ENCODE data around the gene RBM47. TPM values are rescaled to one million over a fixed set of nuclear protein-coding genes. Genes with fewer than 3 reads are reported as not detected.
"Not testable (repeated sequence)": the region's sequence is repeated elsewhere in the genome, so short reads cannot be mapped to it uniquely, and the experiment has no call there.

The RBM47 gene
- total and polyA plus RNA-seq, 2 donors (not counting 1 experiment from before 2014, with no cell fraction given) = 0.14 to 1.8 TPM

GRCh38 chr4:40521957-40522356 lies 107.7 kb downstream of the RBM47 start:
- no peak for DNase-seq (ENCODE audit: low read depth in 2 of 2)
- no peaks in the 10 kb centered on the region for H3K36me3 ChIP-seq (ENCODE audit: control insufficient read depth, insufficient read depth, low read length)
- H4K20me1 ChIP-seq (ENCODE audit: control insufficient read depth, extremely low read depth, insufficient read depth, low read length) = no peaks in the 10 kb centered on the region
- peaks cover 2% of the 10 kb centered on the region for H3K4me1 ChIP-seq (ENCODE audit: control insufficient read depth, extremely low read depth, insufficient read depth, low read length)
- H3K79me2 ChIP-seq (ENCODE audit: control insufficient read depth, insufficient read depth, low read length) = no peaks in the 10 kb centered on the region
- no peak overlapping the region for H2AFZ ChIP-seq (ENCODE audit: low read length)
- no peak overlapping the region for H3K4me2 ChIP-seq (ENCODE audit: extremely low read depth, insufficient read depth, low read length)
- H3K27me3 ChIP-seq (ENCODE audit: control insufficient read depth, insufficient read depth, low read length) = no peaks in the 10 kb centered on the region
- H3K9me3 ChIP-seq (ENCODE audit: control insufficient read depth, insufficient read depth, low read depth, low read length) = no peaks in the 10 kb centered on the region
- no peak overlapping the region for H3K4me3 ChIP-seq (replicated peaks in 1 of 4; ENCODE audit: control extremely low read depth in 1 of 4, insufficient read depth in 1 of 4, low read depth in 3 of 4, low read length in 4 of 4)
- no peak overlapping the region for H3K9ac ChIP-seq (ENCODE audit: insufficient read depth, low read length)
- TF ChIP-seq CTCF (conservative IDR thresholded peaks at IDR 0.05 in 1 of 2, IDR thresholded peaks at IDR 0.05 in 1 of 2; ENCODE audit: low read depth in 1 of 2, low read length in 2 of 2) (no peak), EZH2 (IDR thresholded peaks at IDR 0.05; ENCODE audit: low read length, missing control alignments) (no peak)
- no peak overlapping the region for H3K27ac ChIP-seq (ENCODE audit: insufficient read depth, low read length)

GRCh38 chr4:40520533-40520932 lies 109.1 kb downstream of the RBM47 start:
- no peaks in the 10 kb centered on the region for H3K27me3 ChIP-seq (ENCODE audit: control insufficient read depth, insufficient read depth, low read length)
- no peak overlapping the region for H3K9ac ChIP-seq (ENCODE audit: insufficient read depth, low read length)
- H4K20me1 ChIP-seq (ENCODE audit: control insufficient read depth, extremely low read depth, insufficient read depth, low read length) = no peaks in the 10 kb centered on the region
- no peaks in the 10 kb centered on the region for H3K79me2 ChIP-seq (ENCODE audit: control insufficient read depth, insufficient read depth, low read length)
- no peaks in the 10 kb centered on the region for H3K36me3 ChIP-seq (ENCODE audit: control insufficient read depth, insufficient read depth, low read length)
- no peaks in the 10 kb centered on the region for H3K9me3 ChIP-seq (ENCODE audit: control insufficient read depth, insufficient read depth, low read depth, low read length)
- peak in 1 of 2 donors; percentile 30 for DNase-seq (ENCODE audit: low read depth in 2 of 2)
- H3K4me1 ChIP-seq (ENCODE audit: control insufficient read depth, extremely low read depth, insufficient read depth, low read length) = no peaks in the 10 kb centered on the region
- H2AFZ ChIP-seq (ENCODE audit: low read length) = no peak overlapping the region
- H3K4me2 ChIP-seq (ENCODE audit: extremely low read depth, insufficient read depth, low read length) = no peak overlapping the region
- no peak overlapping the region for H3K4me3 ChIP-seq (replicated peaks in 1 of 4; ENCODE audit: control extremely low read depth in 1 of 4, insufficient read depth in 1 of 4, low read depth in 3 of 4, low read length in 4 of 4)
- TF ChIP-seq EZH2 (IDR thresholded peaks at IDR 0.05; ENCODE audit: low read length, missing control alignments) (no peak), CTCF (conservative IDR thresholded peaks at IDR 0.05 in 1 of 2, IDR thresholded peaks at IDR 0.05 in 1 of 2; ENCODE audit: low read depth in 1 of 2, low read length in 2 of 2) (no peak)
- H3K27ac ChIP-seq (ENCODE audit: insufficient read depth, low read length) = no peak overlapping the region

GRCh38 chr4:40517081-40517480 lies 112.6 kb downstream of the RBM47 start:
- not testable (repeated sequence) for H3K4me3 ChIP-seq (replicated peaks in 1 of 4; ENCODE audit: control extremely low read depth in 1 of 4, insufficient read depth in 1 of 4, low read depth in 3 of 4, low read length in 4 of 4); H2AFZ ChIP-seq (ENCODE audit: low read length); H3K9me3 ChIP-seq (ENCODE audit: control insufficient read depth, insufficient read depth, low read depth, low read length); H3K36me3 ChIP-seq (ENCODE audit: control insufficient read depth, insufficient read depth, low read length); H3K4me2 ChIP-seq (ENCODE audit: extremely low read depth, insufficient read depth, low read length); H3K9ac ChIP-seq (ENCODE audit: insufficient read depth, low read length); H3K4me1 ChIP-seq (ENCODE audit: control insufficient read depth, extremely low read depth, insufficient read depth, low read length); H3K27ac ChIP-seq (ENCODE audit: insufficient read depth, low read length); H4K20me1 ChIP-seq (ENCODE audit: control insufficient read depth, extremely low read depth, insufficient read depth, low read length); H3K27me3 ChIP-seq (ENCODE audit: control insufficient read depth, insufficient read depth, low read length); H3K79me2 ChIP-seq (ENCODE audit: control insufficient read depth, insufficient read depth, low read length); DNase-seq (ENCODE audit: low read depth in 2 of 2)
